Gastrocnemius medialis (tissue), 4 donors: ENCODE data around the gene LGALS9. TPM values are rescaled to one million over a fixed set of nuclear protein-coding genes. Genes with fewer than 3 reads are reported as not detected.
A peak's percentile ranks its signal among the peaks of the same experiment; 100 is the strongest.

Experiments
- ATAC-seq, 2 donors: fragments of 150-250 bp; one replicate each; pipeline ENCODE4 v1.9.1; 2016
- DNase-seq, 2 donors: peaks; one replicate each; pipeline ENCODE4 v3.0.0-alpha.2; 2019
- H3K27ac ChIP-seq, 4 donors: fragments of 200-600 bp; sonication (generic); 1 replicate in 1 of 4; 2 replicates in 3 of 4; pipeline ENCODE4 v1.5.1; 2016 to 2018; ENCODE audit warnings: mild to moderate bottlenecking in 2 of 4, moderate library complexity in 1 of 4
- H3K27me3 ChIP-seq, 3 donors: fragments of 200-600 bp; sonication (generic) in 2 of 3; 1 replicate in 1 of 3; 2 replicates in 2 of 3; pipeline versions ENCODE4 v1.5.1 to v1.6.0; 2016 to 2019; ENCODE audit warnings: mild to moderate bottlenecking in 1 of 3, moderate library complexity in 1 of 3
- H3K36me3 ChIP-seq, 2 donors: fragments of 200-600 bp; sonication (generic) in 1 of 2; one replicate each; pipeline ENCODE4 v1.5.1; 2017 to 2018
- H3K4me1 ChIP-seq, 2 donors: fragments of 200-600 bp; sonication (generic) in 1 of 2; one replicate each; pipeline ENCODE4 v1.5.1; 2016 to 2017; ENCODE audit warnings: mild to moderate bottlenecking in 2 of 2
- H3K4me3 ChIP-seq, 4 donors: fragments of 200-600 bp; sonication (generic) in 3 of 4; 1 replicate in 1 of 4; 2 replicates in 3 of 4; pipeline ENCODE4 v1.5.1; 2016 to 2019; ENCODE audit warnings: mild to moderate bottlenecking in 2 of 4
- H3K9me3 ChIP-seq, 3 donors: fragments of 200-600 bp; sonication (generic) in 2 of 3; 1 replicate in 1 of 3; 2 replicates in 2 of 3; pipeline ENCODE4 v1.5.1; 2016 to 2019
- POLR2A ChIP-seq, 2 donors: fragments of 450-650 bp; IDR thresholded peaks; one replicate each; pipeline ENCODE4 v1.6.1; 2017; ENCODE audit warnings: antibody characterized with exemption in 2 of 2, mild to moderate bottlenecking in 2 of 2, moderate library complexity in 2 of 2
- in situ Hi-C, 4 donors: fragments of 200-750 bp; cut with MboI; loops; one replicate each; pipeline versions ENCODE4 v1.15.0 to v1.8.0; 2017; ENCODE audit warnings: low sequenced_read_pairs in 4 of 4
- intact Hi-C: fragments of 100-400 bp; cut with DNase I; formaldehyde crosslinking; loops from one replicate; pipeline ENCODE4 v1.15.1; 2023; ENCODE audit warnings: low total_unique reads
- total RNA-seq, 4 donors: library from RNA; depleted of rRNA; stranded (reverse); fragments of >200 nt; gene quantifications; one replicate each; pipeline versions ENCODE4 v1.1.0 to v1.2.3, GENCODE V29; 2016
- TF ChIP-seq, protein P1 (sequence below), 5 experiments: fragments of 450-650 bp in 3 of 5; fragments of 200-600 bp in 2 of 5; sonication (generic) in 2 of 5; IDR thresholded peaks in 4 of 5; conservative IDR thresholded peaks in 1 of 5; 1 replicate in 4 of 5; 2 replicates in 1 of 5; pipeline ENCODE4 v1.5.1; 2016 to 2019; ENCODE audit warnings: antibody characterized with exemption in 5 of 5, mild to moderate bottlenecking in 3 of 5, moderate library complexity in 3 of 5

Gene LGALS9
- total RNA-seq, 4 donors from 2014 or later = 2.4 to 20.3 (median 6.1) TPM

DNA sequence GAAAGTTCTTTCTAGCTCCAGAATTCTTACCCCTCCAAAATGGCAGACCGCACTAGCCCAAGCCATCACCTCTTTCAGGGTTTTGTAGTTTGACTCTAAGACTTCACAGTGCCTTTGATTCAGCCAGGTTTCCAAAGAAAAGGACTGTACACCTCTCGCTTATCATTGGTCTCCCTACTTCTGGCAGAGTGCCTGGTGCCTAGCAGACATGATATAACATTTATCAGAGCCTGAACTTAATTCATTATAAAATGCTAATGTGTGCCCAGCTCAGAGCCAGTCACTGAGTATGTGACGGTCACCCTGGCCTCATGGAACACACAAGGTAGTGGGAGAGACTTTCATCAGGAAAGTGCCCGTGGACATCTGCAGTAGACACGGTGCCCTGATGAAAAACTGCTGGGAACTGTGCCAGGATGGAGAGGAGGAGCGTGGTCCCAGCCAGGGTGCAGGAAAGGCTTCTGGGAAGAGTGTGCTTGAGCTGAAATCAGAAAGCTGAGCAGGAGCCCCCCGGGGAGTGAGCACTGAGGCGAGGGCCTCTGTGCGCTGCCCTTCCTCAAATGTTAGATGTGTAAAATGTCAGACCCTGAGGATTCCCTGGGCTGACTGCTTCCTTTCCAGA lies 34.3 kb upstream of the LGALS9 start:
- Histone ChIP-seq H3K36me3 (peaks cover 0 to 62% of the 10 kb centered on the region in 2 donors), H3K9me3 (no peaks in the 10 kb centered on the region), H3K4me1 (peaks cover 11 to 31% of the 10 kb centered on the region in 2 donors), H3K27me3 (no peaks in the 10 kb centered on the region), H3K27ac (peak overlapping the region in 1 of 4 donors; percentile 27), H3K4me3 (no peak overlapping the region)
- ATAC-seq (no peak), DNase-seq (no peak)
- TF ChIP-seq POLR2A (IDR thresholded peaks at IDR 0.05) = no peak
- TF ChIP-seq, protein P1, sequence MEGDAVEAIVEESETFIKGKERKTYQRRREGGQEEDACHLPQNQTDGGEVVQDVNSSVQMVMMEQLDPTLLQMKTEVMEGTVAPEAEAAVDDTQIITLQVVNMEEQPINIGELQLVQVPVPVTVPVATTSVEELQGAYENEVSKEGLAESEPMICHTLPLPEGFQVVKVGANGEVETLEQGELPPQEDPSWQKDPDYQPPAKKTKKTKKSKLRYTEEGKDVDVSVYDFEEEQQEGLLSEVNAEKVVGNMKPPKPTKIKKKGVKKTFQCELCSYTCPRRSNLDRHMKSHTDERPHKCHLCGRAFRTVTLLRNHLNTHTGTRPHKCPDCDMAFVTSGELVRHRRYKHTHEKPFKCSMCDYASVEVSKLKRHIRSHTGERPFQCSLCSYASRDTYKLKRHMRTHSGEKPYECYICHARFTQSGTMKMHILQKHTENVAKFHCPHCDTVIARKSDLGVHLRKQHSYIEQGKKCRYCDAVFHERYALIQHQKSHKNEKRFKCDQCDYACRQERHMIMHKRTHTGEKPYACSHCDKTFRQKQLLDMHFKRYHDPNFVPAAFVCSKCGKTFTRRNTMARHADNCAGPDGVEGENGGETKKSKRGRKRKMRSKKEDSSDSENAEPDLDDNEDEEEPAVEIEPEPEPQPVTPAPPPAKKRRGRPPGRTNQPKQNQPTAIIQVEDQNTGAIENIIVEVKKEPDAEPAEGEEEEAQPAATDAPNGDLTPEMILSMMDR (IDR thresholded peaks at IDR 0.05 in 4 of 5, conservative IDR thresholded peaks at IDR 0.05 in 1 of 5) = no peak
- in situ Hi-C loops (loop anchor here (5.0 to 25.0 kb wide), 9 partner anchors 49 to 364 kb away; partner anchors contain the start of gene KSR1 (in 1 of the 4)), intact Hi-C loops (loop anchor here (1.0 kb wide), 1 partner anchor 101 kb away; no protein-coding TSS in a partner anchor)

DNA sequence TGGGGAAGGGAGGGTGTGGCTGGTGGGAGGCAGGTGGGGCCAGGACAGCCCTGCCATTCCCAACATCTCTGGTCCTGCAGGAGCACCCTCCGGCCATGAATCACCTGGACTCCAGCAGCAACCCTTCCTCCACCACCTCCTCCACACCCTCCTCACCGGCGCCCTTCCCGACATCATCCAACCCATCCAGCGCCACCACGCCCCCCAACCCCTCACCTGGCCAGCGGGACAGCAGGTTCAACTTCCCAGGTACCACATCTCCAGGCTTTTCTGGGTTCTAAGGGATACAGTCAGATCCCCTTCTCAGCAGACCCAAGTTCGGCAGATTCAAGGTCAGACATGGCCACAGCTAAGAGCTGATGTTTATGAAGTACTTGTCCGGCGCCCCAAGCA lies 33.8 kb upstream of the LGALS9 start:
- intact Hi-C loops (loop anchor here (1.0 kb wide), 1 partner anchor 102 kb away; no protein-coding TSS in a partner anchor), in situ Hi-C loops (loop anchor here (5.0 to 25.0 kb wide), 9 partner anchors 50 to 365 kb away; partner anchors contain the start of gene KSR1 (in 1 of the 4))
- DNase-seq (no peak), ATAC-seq (no peak)
- H3K4me1 ChIP-seq = peaks cover 11 to 26% of the 10 kb centered on the region in 2 donors
- H3K27me3 ChIP-seq = no peaks in the 10 kb centered on the region
- no peaks in the 10 kb centered on the region for H3K9me3 ChIP-seq
- peak overlapping the region in 1 of 4 donors; percentile 27 for H3K27ac ChIP-seq
- no peak overlapping the region for H3K4me3 ChIP-seq
- TF ChIP-seq POLR2A (IDR thresholded peaks at IDR 0.05) = no peak
- TF ChIP-seq, protein P1 (IDR thresholded peaks at IDR 0.05 in 4 of 5, conservative IDR thresholded peaks at IDR 0.05 in 1 of 5) = no peak
- H3K36me3 ChIP-seq = peaks cover 0 to 57% of the 10 kb centered on the region in 2 donors

DNA sequence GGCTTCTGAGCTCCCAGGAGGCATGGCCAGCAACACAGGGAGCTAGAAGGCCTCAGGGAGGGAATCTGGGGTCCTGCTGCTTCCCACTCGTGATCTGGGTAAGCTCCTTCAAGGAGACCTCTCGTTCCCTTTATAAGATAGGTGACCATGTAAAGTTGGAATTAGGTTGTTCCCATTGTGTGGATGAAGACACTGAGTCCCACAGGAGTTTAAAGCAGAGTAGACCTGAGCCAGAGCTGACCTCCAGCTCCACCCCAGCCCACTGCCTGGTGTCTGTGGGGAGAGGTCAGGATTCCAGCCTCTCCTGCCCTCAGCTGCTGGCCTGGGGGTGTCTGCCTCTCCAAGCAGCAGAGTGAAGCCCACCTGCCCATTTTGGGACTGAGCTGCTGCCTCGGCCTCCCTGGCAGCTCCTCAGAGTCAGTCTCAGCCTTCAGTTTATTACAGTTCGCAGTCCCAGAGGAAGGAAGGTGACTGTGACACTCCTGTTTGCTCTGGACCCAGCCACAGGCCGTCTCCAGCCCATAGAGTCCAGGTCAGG lies 33.1 kb upstream of the LGALS9 start:
- peaks cover 0 to 51% of the 10 kb centered on the region in 2 donors for H3K36me3 ChIP-seq
- H3K27me3 ChIP-seq = no peaks in the 10 kb centered on the region
- peaks cover 11 to 19% of the 10 kb centered on the region in 2 donors for H3K4me1 ChIP-seq
- TF ChIP-seq, protein P1 (IDR thresholded peaks at IDR 0.05 in 4 of 5, conservative IDR thresholded peaks at IDR 0.05 in 1 of 5) = no peak
- TF ChIP-seq POLR2A (IDR thresholded peaks at IDR 0.05) = no peak
- H3K9me3 ChIP-seq = no peaks in the 10 kb centered on the region
- ATAC-seq (no peak), DNase-seq (no peak)
- intact Hi-C loops = loop anchor here (1.0 kb wide), 1 partner anchor 103 kb away; no protein-coding TSS in a partner anchor
- in situ Hi-C loops = loop anchor here (5.0 to 25.0 kb wide), 9 partner anchors 51 to 366 kb away; partner anchors contain the start of gene KSR1 (in 1 of the 4)
- no peak overlapping the region for H3K4me3 ChIP-seq
- peak overlapping the region in 3 of 4 donors; percentile 6 to 44 (median 28) for H3K27ac ChIP-seq

DNA sequence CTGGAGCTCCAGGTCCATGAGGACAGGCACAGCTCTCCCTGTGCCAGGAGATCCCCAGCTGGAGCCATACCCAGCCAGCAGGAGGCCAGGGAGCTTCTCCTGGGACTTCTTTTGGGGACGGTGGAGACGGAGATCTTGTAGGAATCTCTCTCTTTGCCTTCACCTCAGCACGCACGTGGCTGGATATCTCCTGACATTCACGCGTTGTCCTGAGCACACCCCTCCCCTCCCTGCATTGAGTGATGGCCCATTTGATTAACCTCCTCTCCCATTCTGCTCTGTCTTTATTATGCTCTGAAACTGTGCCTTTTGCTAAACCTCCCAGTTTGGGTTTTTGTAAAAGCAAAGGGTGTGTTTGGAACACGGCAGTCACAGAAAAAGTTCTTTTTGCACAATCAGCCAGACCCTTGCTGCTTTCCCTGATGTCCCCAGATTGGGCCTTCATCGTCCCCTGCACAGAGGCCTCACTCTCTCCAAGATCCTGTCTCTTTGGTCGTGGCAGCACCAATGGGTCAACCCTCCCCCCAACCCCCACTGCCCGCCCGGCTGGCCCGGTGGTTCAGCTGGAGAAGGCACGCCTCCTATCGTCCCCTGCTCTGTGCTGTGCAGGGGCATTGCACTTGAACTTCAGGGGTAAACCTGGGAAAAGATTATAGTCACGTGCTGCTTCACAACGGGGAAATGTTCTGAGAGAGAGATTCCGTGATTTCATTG lies 32.5 kb upstream of the LGALS9 start:
- ATAC-seq (no peak), DNase-seq (no peak)
- Histone ChIP-seq H3K27ac (peak overlapping the region in 3 of 4 donors; percentile 6 to 44 (median 28)), H3K4me1 (peaks cover 7 to 13% of the 10 kb centered on the region in 2 donors), H3K9me3 (no peaks in the 10 kb centered on the region), H3K36me3 (peaks cover 0 to 49% of the 10 kb centered on the region in 2 donors), H3K27me3 (no peaks in the 10 kb centered on the region), H3K4me3 (no peak overlapping the region)
- intact Hi-C loops (no loop called here), in situ Hi-C loops (loop anchor here (5.0 to 25.0 kb wide), 9 partner anchors 51 to 366 kb away; partner anchors contain the start of gene KSR1 (in 1 of the 4))
- TF ChIP-seq, protein P1 (IDR thresholded peaks at IDR 0.05 in 4 of 5, conservative IDR thresholded peaks at IDR 0.05 in 1 of 5) = no peak
- no peak for TF ChIP-seq POLR2A (IDR thresholded peaks at IDR 0.05)
